Suppressor macrophage treated with lipopolysaccharide for 1 hour (primary cell): ENCODE data around the gene ASTL.
"Not testable (repeated sequence)": the region's sequence is repeated elsewhere in the genome, so short reads cannot be mapped to it uniquely, and the experiment has no call there.

ENCODE experiments used
- DNase-seq, 3 donors: peaks; one replicate each; pipeline ENCODE4 v3.0.0-alpha.2; 2020 to 2022

Gene ASTL

GRCh38 chr2:96145036-96145847, 6.9 kb upstream of the ASTL start, which contains the start of gene DUSP2:
DUSP2 (minus strand) TSS chr2:96145440; CDS start chr2:96145354, 86 bp downstream.
- DNase-seq = peak; percentile 96 to 99 (median 97)

DNA sequence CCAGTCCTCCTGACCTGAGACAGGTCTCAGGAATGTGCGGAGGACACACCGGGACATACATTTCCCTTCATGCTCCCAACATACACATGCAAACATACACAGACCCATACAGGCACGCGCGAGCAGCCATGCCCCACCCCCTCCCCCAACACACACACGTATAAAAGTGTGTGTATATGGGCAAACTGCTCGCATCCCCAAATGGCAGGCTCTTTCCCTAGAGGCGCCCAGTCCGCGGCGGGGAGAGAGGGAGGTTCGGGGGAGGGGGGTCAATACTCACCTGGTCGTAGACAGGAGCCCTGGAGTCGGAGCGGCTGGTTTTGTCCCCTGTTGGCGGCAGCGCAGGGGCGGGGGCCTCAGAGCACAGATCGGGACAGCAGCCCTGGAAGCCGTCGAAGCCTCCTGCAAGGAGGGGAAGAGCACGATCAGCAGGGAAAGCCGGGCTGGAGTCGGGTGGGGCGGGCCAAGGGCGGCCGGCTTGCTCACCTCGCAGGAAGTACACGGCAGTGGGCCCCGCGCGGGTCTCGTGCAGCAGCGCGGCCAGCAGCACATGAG, 6.3 kb upstream of the ASTL start:
- no peak for DNase-seq

GRCh38 chr2:96143848-96144480, 5.7 kb upstream of the ASTL start:
- DNase-seq = no peak

DNA sequence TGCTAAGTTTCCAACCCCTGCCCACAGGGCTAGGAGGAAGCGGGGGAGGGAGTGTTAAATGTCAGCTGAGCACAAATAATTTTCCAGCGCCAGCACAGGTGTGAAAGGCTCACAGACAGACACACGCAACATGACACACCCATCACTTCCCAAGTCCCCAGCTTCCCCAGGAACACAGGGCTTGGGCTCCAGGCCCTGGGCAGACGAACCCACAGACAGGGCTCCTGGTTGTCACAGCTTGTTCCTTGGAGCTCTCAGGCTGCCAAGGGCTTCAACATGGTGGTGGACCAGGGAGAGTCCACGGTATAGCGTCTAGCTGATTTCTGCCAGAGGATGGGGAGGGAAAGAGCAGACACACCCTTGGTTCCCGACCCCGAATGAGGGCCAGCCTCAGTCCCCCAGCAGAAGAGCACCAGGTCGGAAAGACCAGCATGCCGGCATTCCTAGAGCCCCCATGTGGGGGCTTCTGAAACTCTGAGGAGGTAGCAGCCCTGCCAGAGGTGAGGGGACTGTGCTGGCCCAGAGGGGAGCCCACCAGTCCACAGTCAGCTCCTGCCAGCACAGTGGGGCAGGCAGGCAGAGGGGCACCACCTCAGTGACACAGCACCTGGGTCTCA, 5.0 kb upstream of the ASTL start:
- no peak for DNase-seq

- DNase-seq = peak in 2 of 3 donors; percentile 49 to 61
Measured at GRCh38 chr2:96142217-96143113, 4.2 kb upstream of the ASTL start.

DNA sequence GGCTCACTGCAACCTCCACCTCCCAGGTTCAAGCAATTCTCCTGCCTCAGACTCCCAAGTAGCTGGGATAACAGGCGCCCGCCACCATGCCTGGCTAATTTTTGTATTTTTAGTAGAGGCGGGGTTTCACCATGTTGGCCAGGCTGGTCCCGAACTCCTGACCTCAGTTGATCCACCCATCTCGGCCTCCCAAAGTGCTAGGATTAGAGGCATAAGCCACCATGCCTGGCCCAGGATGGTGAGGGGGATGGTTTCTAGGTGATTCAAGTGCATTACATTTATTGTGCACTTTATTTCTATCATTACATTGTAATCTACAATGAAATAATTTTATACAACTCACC, 3.3 kb upstream of the ASTL start:
- DNase-seq = not testable (repeated sequence)

DNA sequence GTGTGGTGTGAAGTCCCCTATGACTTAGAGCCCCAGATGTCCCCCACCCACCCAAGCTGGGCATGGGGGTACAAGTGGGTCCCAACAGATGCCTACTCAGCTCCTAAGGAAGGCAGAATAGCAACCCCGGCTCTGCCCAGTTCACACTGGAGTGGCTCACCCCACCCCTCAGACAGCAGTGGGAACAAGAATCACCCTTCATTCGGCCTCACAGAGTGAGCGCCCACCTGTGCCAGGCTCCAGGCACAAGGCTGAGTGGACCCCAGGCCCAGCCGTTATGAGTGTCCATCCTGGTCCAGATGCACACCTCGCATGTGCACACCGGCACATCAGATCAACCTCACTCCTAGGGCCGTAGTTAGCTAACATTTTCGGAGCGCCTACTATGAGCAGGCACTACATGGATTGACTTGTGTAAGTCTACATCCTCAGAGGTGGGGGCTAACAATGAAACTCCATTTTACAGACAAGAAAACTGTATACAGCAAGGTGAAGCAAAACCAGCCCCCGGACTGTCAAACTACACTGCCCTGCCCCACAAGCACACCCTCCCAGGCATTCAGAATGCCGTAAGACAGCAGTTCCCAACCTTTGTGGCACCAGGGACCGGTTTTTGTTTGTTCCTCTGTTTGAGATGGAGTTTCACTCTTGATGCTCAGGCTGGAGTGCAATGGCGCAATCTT, 2.8 kb upstream of the ASTL start:
- peak in 1 of 3 donors; percentile 32 for DNase-seq

- DNase-seq = peak; percentile 14 to 30 (median 28)
Measured at GRCh38 chr2:96139181-96139758, 968 bp upstream of the ASTL start.

DNA sequence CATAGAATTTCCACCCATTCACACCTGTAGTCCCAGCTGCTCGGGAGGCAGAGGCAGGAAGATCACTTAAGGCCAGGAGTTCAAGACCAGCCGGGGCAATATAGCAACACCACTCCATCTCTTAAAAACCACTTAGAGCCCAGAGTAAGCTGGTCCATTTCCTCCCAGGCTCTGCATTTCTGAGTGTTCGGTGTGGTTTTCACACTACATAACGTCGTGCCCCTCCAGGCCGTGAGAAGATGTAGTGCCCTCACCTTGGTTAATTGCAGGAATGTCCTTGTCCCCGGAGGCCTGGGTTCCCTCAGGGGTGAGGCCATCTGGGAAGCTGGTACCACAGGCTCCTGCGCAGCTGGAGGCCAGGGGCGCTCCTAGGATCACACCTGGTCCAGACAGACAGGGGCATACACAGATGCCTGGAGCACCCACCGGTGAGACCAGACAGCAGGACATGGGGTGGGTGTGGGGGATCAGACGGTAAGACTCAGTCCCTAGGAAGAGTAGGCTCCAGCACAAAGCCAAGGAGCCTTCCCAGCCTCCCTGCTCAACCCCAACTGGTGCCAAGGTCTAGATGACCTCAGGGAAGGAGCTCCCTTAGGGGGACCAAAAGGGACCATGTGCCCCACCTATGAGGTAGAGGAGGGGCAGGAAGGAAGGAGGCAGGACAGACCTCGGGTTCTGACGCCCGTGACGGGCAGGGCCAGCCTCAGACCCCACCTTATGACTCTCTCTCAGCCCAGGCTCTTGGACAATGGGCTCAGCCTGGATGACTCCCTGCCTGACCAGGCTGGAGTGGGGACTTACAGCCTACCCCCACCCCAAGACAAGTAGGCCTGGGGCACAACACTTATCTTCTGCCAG, 752 bp downstream of the ASTL start:
- DNase-seq = no peak

DNA sequence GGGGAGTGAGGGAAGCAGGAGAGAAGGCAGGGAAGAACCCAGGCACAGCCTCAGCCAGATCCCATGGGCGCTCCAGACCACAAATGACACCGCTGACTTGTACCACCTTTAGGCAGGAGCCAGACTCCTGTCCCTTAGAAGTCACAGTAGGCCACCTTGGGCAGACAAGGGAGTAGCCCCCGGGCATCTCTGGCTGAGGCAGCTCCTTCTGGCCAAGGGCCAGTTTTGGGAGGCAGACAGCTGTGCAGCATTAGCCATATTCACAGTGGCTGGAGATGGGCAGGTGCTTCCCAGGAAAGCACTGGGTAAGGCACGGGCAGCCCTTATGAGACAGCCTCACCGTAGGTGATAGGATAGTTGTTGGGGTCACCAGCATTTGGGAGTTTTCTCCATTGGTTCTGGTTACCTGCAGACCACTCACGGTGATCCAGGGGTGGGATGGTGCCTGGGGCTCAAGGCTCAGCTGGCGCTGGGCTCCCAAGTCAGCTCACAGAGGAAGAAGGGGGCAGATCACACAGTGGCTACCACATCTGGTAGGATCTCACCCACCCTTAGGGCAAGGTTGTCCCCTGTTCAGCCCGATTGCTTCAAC, 2.1 kb downstream of the ASTL start:
- no peak for DNase-seq

- no peak for DNase-seq
Measured at GRCh38 chr2:96135621-96136020, 2.7 kb downstream of the ASTL start.

GRCh38 chr2:96135171-96135570, 3.1 kb downstream of the ASTL start:
- DNase-seq = no peak

GRCh38 chr2:96134421-96134820, 3.9 kb downstream of the ASTL start:
- DNase-seq = no peak

- no peak for DNase-seq
Measured at GRCh38 chr2:96131813-96132745, 6.2 kb downstream of the ASTL start.

DNA sequence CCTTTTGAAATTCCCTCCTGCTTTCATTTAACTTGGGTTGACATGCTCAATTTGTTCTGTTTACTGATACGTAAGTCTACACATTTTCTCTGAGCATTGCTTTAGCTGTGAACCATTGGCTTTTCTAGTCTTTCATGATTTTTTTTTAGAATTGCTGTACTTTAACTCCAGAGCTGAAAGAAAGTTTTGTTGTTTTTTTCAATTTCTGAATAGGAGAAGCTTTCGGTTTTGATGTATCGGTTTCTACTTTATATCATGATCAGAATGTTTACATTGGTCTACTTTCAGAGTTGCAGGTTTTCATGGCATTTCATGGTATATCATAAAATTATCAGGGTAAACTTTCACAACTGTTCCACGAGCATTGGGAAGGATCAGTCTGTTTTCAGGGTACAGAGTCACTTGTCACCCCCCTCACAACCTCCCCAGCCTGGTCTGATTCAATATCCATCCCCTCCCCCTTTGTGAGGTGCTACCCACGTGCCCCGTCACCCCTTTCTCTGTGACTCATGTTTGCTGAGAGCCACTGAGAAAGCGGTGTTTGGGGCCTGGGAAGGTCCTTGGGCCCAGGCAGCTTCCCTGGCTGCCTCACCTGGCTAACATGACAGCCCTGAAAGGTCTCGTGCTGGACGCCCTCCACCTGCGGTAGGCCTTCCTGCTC, 7.0 kb downstream of the ASTL start:
- DNase-seq = no peak

DNA sequence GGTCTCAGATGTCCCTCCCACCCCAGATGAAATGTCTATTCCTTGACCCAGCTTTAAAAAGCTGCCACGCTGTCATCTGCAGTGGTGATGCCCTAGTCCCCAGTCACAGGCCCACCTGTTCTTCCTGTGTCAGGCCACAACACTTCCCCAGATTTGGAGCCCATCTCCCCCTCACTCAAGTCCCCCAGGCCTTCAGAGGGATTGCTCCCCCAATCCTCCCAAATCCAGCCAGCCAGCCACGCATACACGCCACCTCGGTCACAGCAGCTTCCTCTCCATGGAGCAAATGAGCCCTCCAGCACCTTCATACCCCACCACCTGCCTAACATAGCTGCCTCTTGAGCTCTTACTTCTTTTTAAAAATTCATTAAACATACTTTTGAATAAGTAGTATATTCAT, 7.8 kb downstream of the ASTL start:
- DNase-seq = no peak

DNA sequence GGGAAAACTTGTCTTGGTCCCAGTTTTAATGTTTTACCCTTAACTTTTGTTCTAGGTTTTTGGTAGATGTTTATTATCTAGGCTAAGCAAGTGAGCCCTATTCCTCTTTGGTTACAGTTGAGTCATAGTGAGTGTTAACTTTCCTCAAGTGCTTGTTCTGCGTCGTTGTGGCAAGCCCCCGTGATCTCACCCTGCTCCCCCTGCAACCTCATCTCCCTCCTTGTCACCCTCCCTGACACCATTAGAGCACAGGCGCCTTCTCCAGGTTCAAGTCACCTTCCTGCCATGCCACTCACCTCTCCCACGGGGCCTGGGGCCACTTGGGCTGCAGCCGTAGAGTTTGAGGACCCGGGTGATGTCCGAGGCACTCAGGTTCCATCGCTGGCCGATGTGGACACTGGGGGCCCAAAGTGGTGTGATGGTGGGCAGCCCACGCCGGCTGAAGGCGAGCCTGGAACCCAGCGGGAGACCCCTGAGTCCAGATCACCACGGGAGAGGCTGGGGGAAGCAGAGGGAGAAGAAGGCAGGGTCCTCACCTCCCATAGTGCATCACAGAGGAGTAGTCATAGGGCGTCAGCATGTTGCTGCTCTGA, 8.7 kb downstream of the ASTL start:
- no peak for DNase-seq

DNA sequence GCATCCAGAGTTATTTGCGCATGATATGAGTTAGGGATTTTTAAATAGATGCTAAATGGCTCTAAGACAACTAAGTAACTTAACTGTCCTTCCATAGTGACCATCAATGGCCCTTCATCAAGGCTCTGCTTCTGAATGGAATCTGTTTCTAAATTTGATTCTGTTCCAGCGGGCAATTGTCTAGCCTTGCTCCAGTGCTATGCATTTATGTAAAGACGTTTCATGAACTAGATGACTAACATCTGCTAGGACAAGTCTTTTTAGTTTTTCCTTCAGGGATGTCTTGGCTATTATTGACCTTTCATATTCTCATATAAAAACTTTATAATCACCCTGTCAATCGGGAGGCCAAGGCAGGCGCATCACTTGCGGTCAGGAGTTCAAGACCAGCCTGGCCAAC, 9.8 kb downstream of the ASTL start:
- peak in 1 of 3 donors; percentile 18 for DNase-seq
